NCI-H2107 treated with DMSO at 0.1 percent for 48 hours (cell line): Measurements from ENCODE around the gene EIF2B2.

Experiments
- DNase-seq: peaks from one replicate; lab custom pipeline; 2025; ENCODE audit not compliant: unreplicated experiment; lab: John Stamatoyannopoulos, UW

Gene EIF2B2

GRCh38 chr14:75002392-75003249, at the start of gene EIF2B2:
Gene EIF2B2 (plus strand): TSS chr14:75002921. CDS start chr14:75002991, 70 bp downstream.
- peak; percentile 98 for DNase-seq

- DNase-seq, result no peak
These were observed 49.0 kb upstream of the EIF2B2 start for GRCh38 chr14:74953686-74954085.

- peak; percentile 68 for DNase-seq
These were observed 48.3 kb upstream of the EIF2B2 start for GRCh38 chr14:74954232-74954946.

- DNase-seq, result no peak
These were observed 47.8 kb upstream of the EIF2B2 start for GRCh38 chr14:74954947-74955228.

GRCh38 chr14:74955229-74956026, 47.3 kb upstream of the EIF2B2 start, which contains the start of gene PGF:
Gene PGF (minus strand): TSS chr14:74955597. CDS start chr14:74955242, 355 bp downstream.
- no peak for DNase-seq

GRCh38 chr14:74956027-74956279, 46.8 kb upstream of the EIF2B2 start:
- no peak for DNase-seq

- no peak for DNase-seq
These were observed 46.2 kb upstream of the EIF2B2 start for GRCh38 chr14:74956280-74957072.

- no peak for DNase-seq
These were observed 43.0 kb upstream of the EIF2B2 start for GRCh38 chr14:74959596-74960180.

- no peak for DNase-seq
These were observed 42.0 kb upstream of the EIF2B2 start for GRCh38 chr14:74960736-74961135.

- DNase-seq, result no peak
These were observed 41.3 kb upstream of the EIF2B2 start for GRCh38 chr14:74961238-74961911.

GRCh38 chr14:74962046-74962445, 40.7 kb upstream of the EIF2B2 start:
- DNase-seq, result no peak

- no peak for DNase-seq
These were observed 40.2 kb upstream of the EIF2B2 start for GRCh38 chr14:74962493-74962892.

GRCh38 chr14:74963178-74963704, 39.5 kb upstream of the EIF2B2 start:
- DNase-seq, result no peak

GRCh38 chr14:74963705-74964271, 38.9 kb upstream of the EIF2B2 start:
- peak; percentile 78 for DNase-seq

- no peak for DNase-seq
These were observed 37.8 kb upstream of the EIF2B2 start for GRCh38 chr14:74964787-74965485.

GRCh38 chr14:74965486-74966153, 37.1 kb upstream of the EIF2B2 start:
- DNase-seq, result no peak

GRCh38 chr14:74968811-74969210, 33.9 kb upstream of the EIF2B2 start:
- no peak for DNase-seq

- no peak for DNase-seq
These were observed 29.6 kb upstream of the EIF2B2 start for GRCh38 chr14:74973003-74973653.
